CD14-positive monocyte (primary cell): ENCODE data around the gene WDPCP. TPM values are rescaled to one million over a fixed set of nuclear protein-coding genes. Genes with fewer than 3 reads are reported as not detected.
A peak's percentile ranks its signal among the peaks of the same experiment; 100 is the strongest.

Experiments used
- DNase-seq, 3 donors: peaks; one replicate each; pipeline ENCODE4 v3.0.0-alpha.2; 2011 to 2022
- H2AFZ ChIP-seq: 2 replicates; pipeline ENCODE4 v1.6.0; 2012; ENCODE audit warnings: mild to moderate bottlenecking, low read depth, low read length, inconsistent platforms; ENCODE audit not compliant: insufficient read depth, poor library complexity, severe bottlenecking
- H3K27ac ChIP-seq, 2 donors: 1 replicate in 1 of 2; 2 replicates in 1 of 2; pipeline ENCODE4 v1.5.1; 2012 to 2013; ENCODE audit warnings: low read length in 2 of 2, control low read depth in 1 of 2, inconsistent platforms in 1 of 2, low read depth in 1 of 2, mild to moderate bottlenecking in 1 of 2
- H3K27me3 ChIP-seq, 2 donors: one replicate each; pipeline versions ENCODE4 v1.6.0 to v1.6.1; 2011 to 2013; ENCODE audit warnings: low read length in 2 of 2; ENCODE audit not compliant: control insufficient read depth in 2 of 2, insufficient read depth in 2 of 2
- H3K36me3 ChIP-seq, 2 donors: replicated peaks in 1 of 2; 1 replicate in 1 of 2; 2 replicates in 1 of 2; pipeline versions ENCODE4 v1.5.1 to v1.6.1; 2012 to 2013; ENCODE audit warnings: low read length in 2 of 2, control low read depth in 1 of 2, inconsistent platforms in 1 of 2, mild to moderate bottlenecking in 1 of 2; ENCODE audit not compliant: insufficient read depth in 2 of 2, control insufficient read depth in 1 of 2
- H3K4me1 ChIP-seq, 2 donors: 1 replicate in 1 of 2; 2 replicates in 1 of 2; pipeline versions ENCODE4 v1.5.1 to v1.6.1; 2012 to 2013; ENCODE audit warnings: low read length in 2 of 2, control low read depth in 1 of 2, inconsistent platforms in 1 of 2, mild to moderate bottlenecking in 1 of 2, moderate library complexity in 1 of 2; ENCODE audit not compliant: insufficient read depth in 2 of 2, control insufficient read depth in 1 of 2
- H3K4me2 ChIP-seq: replicated peaks from 2 replicates; pipeline ENCODE3; 2012; ENCODE audit warnings: low read length, moderate library complexity, mild to moderate bottlenecking; ENCODE audit not compliant: poor library complexity, severe bottlenecking; ENCODE audit errors: extremely low read depth
- H3K4me3 ChIP-seq, 3 experiments: fragments of 200-600 bp in 1 of 3; sonication (generic) in 1 of 3; replicated peaks in 1 of 3; 1 replicate in 2 of 3; 2 replicates in 1 of 3; pipeline ENCODE4 v1.5.1; 2011 to 2013; ENCODE audit warnings: low read length in 3 of 3, mild to moderate bottlenecking in 3 of 3, control low read depth in 2 of 3, low read depth in 2 of 3, inconsistent platforms in 1 of 3, moderate library complexity in 1 of 3
- H3K79me2 ChIP-seq: 2 replicates; pipeline ENCODE4 v1.6.0; 2012; ENCODE audit warnings: mild to moderate bottlenecking, control low read depth, inconsistent platforms, low read length, moderate library complexity; ENCODE audit not compliant: insufficient read depth
- H3K9ac ChIP-seq: 2 replicates; pipeline ENCODE4 v1.6.0; 2017; ENCODE audit warnings: low read length, mild to moderate bottlenecking; ENCODE audit not compliant: insufficient read depth, poor library complexity, severe bottlenecking
- H3K9me3 ChIP-seq, 2 donors: replicated peaks in 1 of 2; 1 replicate in 1 of 2; 2 replicates in 1 of 2; pipeline versions ENCODE4 v1.5.1 to v1.6.1; 2012 to 2013; ENCODE audit warnings: low read length in 2 of 2, control low read depth in 1 of 2; ENCODE audit not compliant: control insufficient read depth in 1 of 2, insufficient read depth in 1 of 2
- H4K20me1 ChIP-seq: 2 replicates; pipeline ENCODE4 v1.6.0; 2012; ENCODE audit warnings: mild to moderate bottlenecking, low read length, control low read depth, moderate library complexity; ENCODE audit not compliant: insufficient read depth
- H3K27ac Mint-ChIP-seq, 7 donors: one replicate each; pipeline ENCODE4 v1.8.0; 2020; ENCODE audit warnings: mild to moderate bottlenecking in 7 of 7, mixed read lengths in 7 of 7, moderate library complexity in 6 of 7, inconsistent platforms in 2 of 7
- H3K27me3 Mint-ChIP-seq, 3 donors: one replicate each; pipeline ENCODE4 v1.8.0; 2021 to 2022; ENCODE audit warnings: low read depth in 3 of 3, mild to moderate bottlenecking in 3 of 3, mixed read lengths in 3 of 3, moderate library complexity in 3 of 3, inconsistent platforms in 1 of 3
- H3K36me3 Mint-ChIP-seq, 2 donors: one replicate each; pipeline ENCODE4 v1.8.0; 2020; ENCODE audit warnings: mixed read lengths in 2 of 2, inconsistent platforms in 1 of 2, mild to moderate bottlenecking in 1 of 2
- H3K4me1 Mint-ChIP-seq: one replicate; pipeline ENCODE4 v1.8.0; 2020; ENCODE audit warnings: mild to moderate bottlenecking, mixed read lengths
- H3K4me3 Mint-ChIP-seq, 2 donors: one replicate each; pipeline ENCODE4 v1.8.0; 2020; ENCODE audit warnings: mild to moderate bottlenecking in 2 of 2, mixed read lengths in 2 of 2, moderate library complexity in 1 of 2
- H3K9me3 Mint-ChIP-seq, 7 donors: one replicate each; pipeline ENCODE4 v1.8.0; 2020 to 2022; ENCODE audit warnings: mixed read lengths in 7 of 7, mild to moderate bottlenecking in 6 of 7, moderate library complexity in 6 of 7, inconsistent platforms in 2 of 7
- WGBS: methylation state at CpG from one replicate; pipeline ENCODE4 v1.1.5; 2013; ENCODE audit warnings: missing lambda C conversion rate; ENCODE audit not compliant: insufficient coverage; 5-methylcytosine and 5-hydroxymethylcytosine counted together
- intact Hi-C, 2 donors: fragments of 100-400 bp; cut with micrococcal nuclease; formaldehyde crosslinking; loops; one replicate each; pipeline versions ENCODE4 v1.15.0 to v1.15.1; 2023
- polyA plus RNA-seq, 3 donors: library from polyadenylated mRNA; depleted of rRNA in 1 of 3; unstranded in 2 of 3; stranded (reverse) in 1 of 3; fragments of 300-500 nt in 2 of 3; fragments of >200 nt in 1 of 3; fragmentation: Illumina TruSeq in 2 of 3; gene quantifications; 1 replicate in 2 of 3; 2 replicates in 1 of 3; pipeline ENCODE4 v1.2.3, GENCODE V29; 2012 to 2021
- TF ChIP-seq, protein P1 (sequence below): fragments of 200-600 bp; IDR thresholded peaks from one replicate; pipeline ENCODE4 v1.8.0; 2022; ENCODE audit warnings: antibody characterized with exemption, mild to moderate bottlenecking

Gene WDPCP
- polyA plus RNA-seq, 3 donors = 3.3 to 5.2 (median 3.7) TPM

DNA sequence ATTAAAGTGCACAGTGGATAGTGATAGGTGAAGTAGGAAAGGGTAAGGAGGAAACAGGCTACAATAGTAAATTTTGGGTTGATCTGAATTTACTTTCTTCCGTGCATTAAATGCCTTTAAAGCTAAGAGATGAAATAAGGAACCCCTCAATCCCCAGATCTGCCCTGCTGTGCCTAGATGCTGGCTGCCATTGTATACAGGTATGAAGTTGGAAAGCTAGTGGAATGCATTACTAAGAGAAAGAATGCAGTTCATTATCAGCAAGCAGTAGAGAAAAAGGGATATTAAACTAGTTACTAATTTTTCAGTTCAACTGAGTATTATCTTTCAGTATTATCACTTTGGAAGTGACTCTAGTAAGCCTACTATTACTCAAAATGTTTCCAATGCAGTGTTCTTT is 93.3 kb downstream of the WDPCP start:
- no peak overlapping the region for H2AFZ ChIP-seq
- TF ChIP-seq, protein P1, sequence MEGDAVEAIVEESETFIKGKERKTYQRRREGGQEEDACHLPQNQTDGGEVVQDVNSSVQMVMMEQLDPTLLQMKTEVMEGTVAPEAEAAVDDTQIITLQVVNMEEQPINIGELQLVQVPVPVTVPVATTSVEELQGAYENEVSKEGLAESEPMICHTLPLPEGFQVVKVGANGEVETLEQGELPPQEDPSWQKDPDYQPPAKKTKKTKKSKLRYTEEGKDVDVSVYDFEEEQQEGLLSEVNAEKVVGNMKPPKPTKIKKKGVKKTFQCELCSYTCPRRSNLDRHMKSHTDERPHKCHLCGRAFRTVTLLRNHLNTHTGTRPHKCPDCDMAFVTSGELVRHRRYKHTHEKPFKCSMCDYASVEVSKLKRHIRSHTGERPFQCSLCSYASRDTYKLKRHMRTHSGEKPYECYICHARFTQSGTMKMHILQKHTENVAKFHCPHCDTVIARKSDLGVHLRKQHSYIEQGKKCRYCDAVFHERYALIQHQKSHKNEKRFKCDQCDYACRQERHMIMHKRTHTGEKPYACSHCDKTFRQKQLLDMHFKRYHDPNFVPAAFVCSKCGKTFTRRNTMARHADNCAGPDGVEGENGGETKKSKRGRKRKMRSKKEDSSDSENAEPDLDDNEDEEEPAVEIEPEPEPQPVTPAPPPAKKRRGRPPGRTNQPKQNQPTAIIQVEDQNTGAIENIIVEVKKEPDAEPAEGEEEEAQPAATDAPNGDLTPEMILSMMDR = no peak
- no peak overlapping the region for H3K4me2 ChIP-seq
- intact Hi-C loops = no loop called here
- H3K79me2 ChIP-seq = no peaks in the 10 kb centered on the region
- no peak overlapping the region for H3K9ac ChIP-seq
- Mint-ChIP-seq H3K27me3 (peaks cover 0 to 4% (median 0%) of the 10 kb centered on the region in 3 donors), H3K4me1 (peaks cover 4% of the 10 kb centered on the region), H3K9me3 (peaks cover 0 to 4% (median 0%) of the 10 kb centered on the region in 7 donors), H3K4me3 (no peak overlapping the region), H3K36me3 (peaks cover 3 to 6% of the 10 kb centered on the region in 2 donors), H3K27ac (no peak overlapping the region)
- H3K4me3 ChIP-seq = no peak overlapping the region
- no CpG with 5 or more reads among the region's 1 CpG for whole genome bisulfite sequencing
- DNase-seq = no peak
- no peak overlapping the region for H3K27ac ChIP-seq
- no peaks in the 10 kb centered on the region for H3K36me3 ChIP-seq
- H3K9me3 ChIP-seq = no peaks in the 10 kb centered on the region
- no peaks in the 10 kb centered on the region for H3K27me3 ChIP-seq
- H3K4me1 ChIP-seq = no peaks in the 10 kb centered on the region
- H4K20me1 ChIP-seq = no peaks in the 10 kb centered on the region

DNA sequence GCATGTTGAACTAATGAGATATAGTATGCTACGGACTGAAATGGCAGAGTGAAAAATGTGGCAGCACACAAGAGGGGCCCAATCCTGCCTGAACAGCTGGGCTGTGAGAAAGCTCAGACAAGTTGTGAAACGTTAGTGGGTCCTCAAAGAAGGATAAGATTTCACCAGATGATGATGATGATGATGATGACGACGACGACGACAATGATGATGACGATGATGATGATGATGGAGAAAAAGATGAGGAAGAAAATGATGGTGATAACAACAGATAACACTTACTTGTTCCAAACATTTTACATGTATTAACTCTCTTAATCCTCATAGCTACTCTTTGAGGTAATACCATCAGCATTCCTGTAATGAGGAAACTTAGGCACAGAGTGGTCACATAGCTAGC is 94.2 kb downstream of the WDPCP start:
- Histone ChIP-seq H3K9me3 (no peaks in the 10 kb centered on the region), H3K79me2 (no peaks in the 10 kb centered on the region), H3K9ac (no peak overlapping the region), H3K4me1 (no peaks in the 10 kb centered on the region), H4K20me1 (no peaks in the 10 kb centered on the region), H3K4me2 (no peak overlapping the region), H3K27ac (no peak overlapping the region), H2AFZ (no peak overlapping the region), H3K4me3 (no peak overlapping the region), H3K27me3 (no peaks in the 10 kb centered on the region), H3K36me3 (no peaks in the 10 kb centered on the region)
- Mint-ChIP-seq H3K4me1 (peaks cover 4% of the 10 kb centered on the region), H3K27me3 (peaks cover 0 to 4% (median 0%) of the 10 kb centered on the region in 3 donors), H3K9me3 (peaks cover 0 to 4% (median 0%) of the 10 kb centered on the region in 7 donors), H3K27ac (peak overlapping the region in 2 of 7 donors; percentile 0 to 27), H3K4me3 (no peak overlapping the region), H3K36me3 (peaks cover 3 to 6% of the 10 kb centered on the region in 2 donors)
- intact Hi-C loops = no loop called here
- WGBS = 92% methylated on average over 2 of the region's 7 CpGs
- TF ChIP-seq, protein P1 = no peak
- no peak for DNase-seq
